ENCODE measurements around the gene STK16. TPM values are rescaled to one million over a fixed set of nuclear protein-coding genes. Genes with fewer than 3 reads are reported as not detected.

Gene STK16
- total and polyA plus RNA-seq, 2 of the 13 experiments (the other 11 are each of a cell fraction or from before 2014, with no cell fraction given): 28.0 to 50.9 TPM

DNA sequence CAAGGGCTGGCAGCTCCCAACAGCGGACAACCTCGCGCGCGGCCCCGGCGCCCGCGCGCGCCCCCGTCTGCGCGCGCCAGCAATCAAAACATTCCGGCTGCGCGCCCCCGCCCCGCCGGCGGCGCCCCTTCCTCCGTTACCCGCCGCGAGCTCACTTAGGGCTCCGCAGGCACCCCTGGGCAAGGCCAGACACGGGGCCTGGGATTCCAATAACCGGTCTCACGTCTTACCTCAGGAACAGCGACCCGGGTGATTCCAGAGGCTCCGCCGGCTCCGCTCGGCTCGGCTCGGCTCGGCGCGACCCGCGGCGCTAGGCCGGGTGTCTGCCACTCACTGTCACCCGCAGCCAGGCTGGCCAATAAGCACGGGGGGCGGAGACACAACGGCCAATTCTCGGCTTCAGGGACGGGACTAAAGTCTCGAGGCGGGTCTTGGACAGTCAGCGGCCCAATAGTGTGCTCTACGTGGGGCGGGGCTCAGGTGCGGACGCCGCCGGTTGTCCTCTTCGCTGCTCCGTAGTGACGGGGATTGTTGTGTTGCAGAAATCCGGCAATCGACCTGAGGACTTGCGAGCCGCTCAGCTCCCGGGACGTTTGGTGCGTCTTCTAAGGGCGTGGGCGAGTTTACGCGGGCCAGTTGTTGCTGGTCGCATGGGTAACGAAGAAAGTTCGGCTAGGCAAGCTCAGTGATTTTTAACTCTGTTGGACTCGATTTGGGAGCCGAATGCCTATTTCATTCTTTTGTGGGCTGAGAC lies 15.8 kb upstream of the STK16 start, which contains the start of the genes ANKZF1 and ATG9A (continued):
- TF ChIP-seq, protein P1, sequence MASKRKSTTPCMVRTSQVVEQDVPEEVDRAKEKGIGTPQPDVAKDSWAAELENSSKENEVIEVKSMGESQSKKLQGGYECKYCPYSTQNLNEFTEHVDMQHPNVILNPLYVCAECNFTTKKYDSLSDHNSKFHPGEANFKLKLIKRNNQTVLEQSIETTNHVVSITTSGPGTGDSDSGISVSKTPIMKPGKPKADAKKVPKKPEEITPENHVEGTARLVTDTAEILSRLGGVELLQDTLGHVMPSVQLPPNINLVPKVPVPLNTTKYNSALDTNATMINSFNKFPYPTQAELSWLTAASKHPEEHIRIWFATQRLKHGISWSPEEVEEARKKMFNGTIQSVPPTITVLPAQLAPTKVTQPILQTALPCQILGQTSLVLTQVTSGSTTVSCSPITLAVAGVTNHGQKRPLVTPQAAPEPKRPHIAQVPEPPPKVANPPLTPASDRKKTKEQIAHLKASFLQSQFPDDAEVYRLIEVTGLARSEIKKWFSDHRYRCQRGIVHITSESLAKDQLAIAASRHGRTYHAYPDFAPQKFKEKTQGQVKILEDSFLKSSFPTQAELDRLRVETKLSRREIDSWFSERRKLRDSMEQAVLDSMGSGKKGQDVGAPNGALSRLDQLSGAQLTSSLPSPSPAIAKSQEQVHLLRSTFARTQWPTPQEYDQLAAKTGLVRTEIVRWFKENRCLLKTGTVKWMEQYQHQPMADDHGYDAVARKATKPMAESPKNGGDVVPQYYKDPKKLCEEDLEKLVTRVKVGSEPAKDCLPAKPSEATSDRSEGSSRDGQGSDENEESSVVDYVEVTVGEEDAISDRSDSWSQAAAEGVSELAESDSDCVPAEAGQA (IDR thresholded peaks at IDR 0.05; ENCODE audit: low read depth): no peak
- TF ChIP-seq, protein P1 (CRISPR knock-in tag; IDR thresholded peaks at IDR 0.05; ENCODE audit: borderline replicate concordance): no peak
- TF ChIP-seq, protein P2, sequence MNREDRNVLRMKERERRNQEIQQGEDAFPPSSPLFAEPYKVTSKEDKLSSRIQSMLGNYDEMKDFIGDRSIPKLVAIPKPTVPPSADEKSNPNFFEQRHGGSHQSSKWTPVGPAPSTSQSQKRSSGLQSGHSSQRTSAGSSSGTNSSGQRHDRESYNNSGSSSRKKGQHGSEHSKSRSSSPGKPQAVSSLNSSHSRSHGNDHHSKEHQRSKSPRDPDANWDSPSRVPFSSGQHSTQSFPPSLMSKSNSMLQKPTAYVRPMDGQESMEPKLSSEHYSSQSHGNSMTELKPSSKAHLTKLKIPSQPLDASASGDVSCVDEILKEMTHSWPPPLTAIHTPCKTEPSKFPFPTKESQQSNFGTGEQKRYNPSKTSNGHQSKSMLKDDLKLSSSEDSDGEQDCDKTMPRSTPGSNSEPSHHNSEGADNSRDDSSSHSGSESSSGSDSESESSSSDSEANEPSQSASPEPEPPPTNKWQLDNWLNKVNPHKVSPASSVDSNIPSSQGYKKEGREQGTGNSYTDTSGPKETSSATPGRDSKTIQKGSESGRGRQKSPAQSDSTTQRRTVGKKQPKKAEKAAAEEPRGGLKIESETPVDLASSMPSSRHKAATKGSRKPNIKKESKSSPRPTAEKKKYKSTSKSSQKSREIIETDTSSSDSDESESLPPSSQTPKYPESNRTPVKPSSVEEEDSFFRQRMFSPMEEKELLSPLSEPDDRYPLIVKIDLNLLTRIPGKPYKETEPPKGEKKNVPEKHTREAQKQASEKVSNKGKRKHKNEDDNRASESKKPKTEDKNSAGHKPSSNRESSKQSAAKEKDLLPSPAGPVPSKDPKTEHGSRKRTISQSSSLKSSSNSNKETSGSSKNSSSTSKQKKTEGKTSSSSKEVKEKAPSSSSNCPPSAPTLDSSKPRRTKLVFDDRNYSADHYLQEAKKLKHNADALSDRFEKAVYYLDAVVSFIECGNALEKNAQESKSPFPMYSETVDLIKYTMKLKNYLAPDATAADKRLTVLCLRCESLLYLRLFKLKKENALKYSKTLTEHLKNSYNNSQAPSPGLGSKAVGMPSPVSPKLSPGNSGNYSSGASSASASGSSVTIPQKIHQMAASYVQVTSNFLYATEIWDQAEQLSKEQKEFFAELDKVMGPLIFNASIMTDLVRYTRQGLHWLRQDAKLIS (CRISPR knock-in tag; IDR thresholded peaks at IDR 0.05): peak; percentile 34; the same call in 1 of the 2 replicates
- TF ChIP-seq, protein P3, sequence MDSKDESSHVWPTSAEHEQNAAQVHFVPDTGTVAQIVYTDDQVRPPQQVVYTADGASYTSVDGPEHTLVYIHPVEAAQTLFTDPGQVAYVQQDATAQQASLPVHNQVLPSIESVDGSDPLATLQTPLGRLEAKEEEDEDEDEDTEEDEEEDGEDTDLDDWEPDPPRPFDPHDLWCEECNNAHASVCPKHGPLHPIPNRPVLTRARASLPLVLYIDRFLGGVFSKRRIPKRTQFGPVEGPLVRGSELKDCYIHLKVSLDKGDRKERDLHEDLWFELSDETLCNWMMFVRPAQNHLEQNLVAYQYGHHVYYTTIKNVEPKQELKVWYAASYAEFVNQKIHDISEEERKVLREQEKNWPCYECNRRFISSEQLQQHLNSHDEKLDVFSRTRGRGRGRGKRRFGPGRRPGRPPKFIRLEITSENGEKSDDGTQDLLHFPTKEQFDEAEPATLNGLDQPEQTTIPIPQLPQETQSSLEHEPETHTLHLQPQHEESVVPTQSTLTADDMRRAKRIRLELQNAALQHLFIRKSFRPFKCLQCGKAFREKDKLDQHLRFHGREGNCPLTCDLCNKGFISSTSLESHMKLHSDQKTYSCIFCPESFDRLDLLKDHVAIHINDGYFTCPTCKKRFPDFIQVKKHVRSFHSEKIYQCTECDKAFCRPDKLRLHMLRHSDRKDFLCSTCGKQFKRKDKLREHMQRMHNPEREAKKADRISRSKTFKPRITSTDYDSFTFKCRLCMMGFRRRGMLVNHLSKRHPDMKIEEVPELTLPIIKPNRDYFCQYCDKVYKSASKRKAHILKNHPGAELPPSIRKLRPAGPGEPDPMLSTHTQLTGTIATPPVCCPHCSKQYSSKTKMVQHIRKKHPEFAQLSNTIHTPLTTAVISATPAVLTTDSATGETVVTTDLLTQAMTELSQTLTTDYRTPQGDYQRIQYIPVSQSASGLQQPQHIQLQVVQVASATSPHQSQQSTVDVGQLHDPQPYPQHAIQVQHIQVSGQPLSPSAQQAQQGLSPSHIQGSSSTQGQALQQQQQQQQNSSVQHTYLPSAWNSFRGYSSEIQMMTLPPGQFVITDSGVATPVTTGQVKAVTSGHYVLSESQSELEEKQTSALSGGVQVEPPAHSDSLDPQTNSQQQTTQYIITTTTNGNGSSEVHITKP (CRISPR knock-in tag; IDR thresholded peaks at IDR 0.05; ENCODE audit: low read depth): peak; percentile 49; the same call in 1 of the 2 replicates
- TF ChIP-seq ZNF773 (CRISPR knock-in tag; IDR thresholded peaks at IDR 0.05; ENCODE audit: borderline replicate concordance): peak; percentile 47; the same call in 1 of the 2 replicates
- TF ChIP-seq DNMT1 (CRISPR knock-in tag; IDR thresholded peaks at IDR 0.05): no peak
- TF ChIP-seq NR2C2 (CRISPR knock-in tag; IDR thresholded peaks at IDR 0.05; ENCODE audit: borderline replicate concordance): peak; percentile 47
- no peak for TF ChIP-seq IRX3 (CRISPR knock-in tag; IDR thresholded peaks at IDR 0.05; ENCODE audit: borderline replicate concordance, low read depth)
- TF ChIP-seq, protein P4, sequence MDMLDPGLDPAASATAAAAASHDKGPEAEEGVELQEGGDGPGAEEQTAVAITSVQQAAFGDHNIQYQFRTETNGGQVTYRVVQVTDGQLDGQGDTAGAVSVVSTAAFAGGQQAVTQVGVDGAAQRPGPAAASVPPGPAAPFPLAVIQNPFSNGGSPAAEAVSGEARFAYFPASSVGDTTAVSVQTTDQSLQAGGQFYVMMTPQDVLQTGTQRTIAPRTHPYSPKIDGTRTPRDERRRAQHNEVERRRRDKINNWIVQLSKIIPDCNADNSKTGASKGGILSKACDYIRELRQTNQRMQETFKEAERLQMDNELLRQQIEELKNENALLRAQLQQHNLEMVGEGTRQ (IDR thresholded peaks at IDR 0.05; ENCODE audit: low read depth, low read length): no peak
- TF ChIP-seq, protein P4 (CRISPR knock-in tag; IDR thresholded peaks at IDR 0.05; ENCODE audit: borderline replicate concordance): no peak
- TF ChIP-seq HIVEP1 (CRISPR knock-in tag; IDR thresholded peaks at IDR 0.05): peak; percentile 85
- TF ChIP-seq ZNF556 (CRISPR knock-in tag; IDR thresholded peaks at IDR 0.05; ENCODE audit: borderline replicate concordance): peak; percentile 17; the same call in 1 of the 2 replicates
